IPS-NIHi11 (cell line): ENCODE results near the gene RALB.
A peak's percentile ranks its signal among the peaks of the same experiment; 100 is the strongest.

Experiments used
- DNase-seq: peaks from one replicate; pipeline ENCODE4 v3.0.0; 2012; ENCODE audit warnings: mixed read lengths, low spot score

Gene RALB

GRCh38 chr2:120338015-120338414, 85.4 kb downstream of the RALB start:
- no peak for DNase-seq

- no peak for DNase-seq
Measured at GRCh38 chr2:120341977-120342376, 89.3 kb downstream of the RALB start.

GRCh38 chr2:120342446-120342845, 89.8 kb downstream of the RALB start:
- no peak for DNase-seq

- no peak for DNase-seq
Measured at GRCh38 chr2:120343100-120343432, 90.4 kb downstream of the RALB start.

GRCh38 chr2:120343433-120344105, 90.9 kb downstream of the RALB start:
- DNase-seq = peak; percentile 88
